ENCODE measurements around the gene TCF25. TPM values are rescaled to one million over a fixed set of nuclear protein-coding genes. Genes with fewer than 3 reads are reported as not detected.

Gene TCF25
- total RNA-seq, 2 donors from 2014 or later, result 166 to 247 TPM

DNA sequence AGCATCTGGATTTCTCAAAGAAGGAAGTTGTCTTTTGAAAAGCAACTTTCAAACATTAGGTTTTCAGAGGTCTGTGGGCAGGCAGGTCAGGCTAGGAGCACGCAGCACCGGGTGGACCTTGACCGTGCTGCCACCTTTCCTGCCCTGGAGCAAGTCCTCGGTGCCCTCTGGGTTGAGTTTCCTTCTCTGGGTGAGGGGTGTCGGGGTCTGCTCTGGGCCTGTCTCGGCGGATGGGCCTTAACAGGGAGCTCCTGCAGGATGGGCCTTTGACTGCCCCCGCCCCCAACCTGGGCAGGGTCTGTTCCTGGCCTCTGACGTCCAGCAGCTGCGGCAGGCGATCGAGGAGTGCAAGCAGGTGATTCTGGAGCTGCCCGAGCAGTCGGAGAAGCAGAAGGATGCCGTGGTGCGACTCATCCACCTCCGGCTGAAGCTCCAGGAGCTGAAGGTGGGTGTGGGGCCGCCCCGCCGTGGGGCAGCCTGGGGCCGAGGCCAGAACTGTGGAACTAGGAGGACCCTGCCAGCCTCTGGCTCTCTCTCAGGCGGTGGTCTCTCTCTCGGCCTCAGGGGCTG is 83.9 kb downstream of the TCF25 start:
- Histone ChIP-seq H3K4me3 (peak overlapping the region; percentile 31), H3K27me3 (replicated peaks; ENCODE audit: insufficient read depth) (no peaks in the 10 kb centered on the region), H3K27ac (no peak overlapping the region), H3K36me3 (peaks cover 22% of the 10 kb centered on the region), H3K4me1 (ENCODE audit: control insufficient read depth in 1 of 2, low read depth in 2 of 2) (no peaks in the 10 kb centered on the region), H3K9me3 (no peaks in the 10 kb centered on the region)
- TF ChIP-seq, protein P1, sequence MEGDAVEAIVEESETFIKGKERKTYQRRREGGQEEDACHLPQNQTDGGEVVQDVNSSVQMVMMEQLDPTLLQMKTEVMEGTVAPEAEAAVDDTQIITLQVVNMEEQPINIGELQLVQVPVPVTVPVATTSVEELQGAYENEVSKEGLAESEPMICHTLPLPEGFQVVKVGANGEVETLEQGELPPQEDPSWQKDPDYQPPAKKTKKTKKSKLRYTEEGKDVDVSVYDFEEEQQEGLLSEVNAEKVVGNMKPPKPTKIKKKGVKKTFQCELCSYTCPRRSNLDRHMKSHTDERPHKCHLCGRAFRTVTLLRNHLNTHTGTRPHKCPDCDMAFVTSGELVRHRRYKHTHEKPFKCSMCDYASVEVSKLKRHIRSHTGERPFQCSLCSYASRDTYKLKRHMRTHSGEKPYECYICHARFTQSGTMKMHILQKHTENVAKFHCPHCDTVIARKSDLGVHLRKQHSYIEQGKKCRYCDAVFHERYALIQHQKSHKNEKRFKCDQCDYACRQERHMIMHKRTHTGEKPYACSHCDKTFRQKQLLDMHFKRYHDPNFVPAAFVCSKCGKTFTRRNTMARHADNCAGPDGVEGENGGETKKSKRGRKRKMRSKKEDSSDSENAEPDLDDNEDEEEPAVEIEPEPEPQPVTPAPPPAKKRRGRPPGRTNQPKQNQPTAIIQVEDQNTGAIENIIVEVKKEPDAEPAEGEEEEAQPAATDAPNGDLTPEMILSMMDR (IDR thresholded peaks at IDR 0.05), result no peak
- DNase-seq (ENCODE audit: low spot score) (no peak), ATAC-seq (ENCODE audit: insufficient number of reproducible peaks, low FRiP score, low read depth) (no peak)

DNA sequence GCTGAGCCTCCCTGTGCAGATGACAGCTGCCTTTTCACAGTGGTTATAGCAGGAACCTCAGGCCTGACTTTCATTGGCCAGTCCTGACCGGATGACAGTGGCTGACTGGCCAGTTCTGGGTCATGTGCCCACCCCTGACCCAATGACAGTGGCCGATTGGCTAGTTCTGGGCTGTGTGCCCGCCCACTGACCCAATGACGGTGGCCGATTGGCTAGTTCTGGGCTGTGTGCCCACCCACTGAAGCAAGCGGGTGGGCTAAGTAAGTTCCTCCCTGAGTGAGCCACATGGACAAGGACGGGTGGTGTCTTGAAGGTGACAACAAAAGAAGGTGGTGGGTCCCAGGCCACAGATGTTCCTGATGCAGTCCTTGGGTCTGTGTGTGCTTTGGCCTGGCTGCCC is 84.7 kb downstream of the TCF25 start:
- TF ChIP-seq, protein P1 (IDR thresholded peaks at IDR 0.05), result no peak
- H3K9me3 ChIP-seq, result no peaks in the 10 kb centered on the region
- H3K36me3 ChIP-seq, result peaks cover 22% of the 10 kb centered on the region
- H3K27ac ChIP-seq, result no peak overlapping the region
- ATAC-seq (ENCODE audit: insufficient number of reproducible peaks, low FRiP score, low read depth), result no peak
- H3K27me3 ChIP-seq (replicated peaks; ENCODE audit: insufficient read depth), result no peaks in the 10 kb centered on the region
- H3K4me1 ChIP-seq (ENCODE audit: control insufficient read depth in 1 of 2, low read depth in 2 of 2), result no peaks in the 10 kb centered on the region
- no peak for DNase-seq (ENCODE audit: low spot score)
- H3K4me3 ChIP-seq, result no peak overlapping the region

DNA sequence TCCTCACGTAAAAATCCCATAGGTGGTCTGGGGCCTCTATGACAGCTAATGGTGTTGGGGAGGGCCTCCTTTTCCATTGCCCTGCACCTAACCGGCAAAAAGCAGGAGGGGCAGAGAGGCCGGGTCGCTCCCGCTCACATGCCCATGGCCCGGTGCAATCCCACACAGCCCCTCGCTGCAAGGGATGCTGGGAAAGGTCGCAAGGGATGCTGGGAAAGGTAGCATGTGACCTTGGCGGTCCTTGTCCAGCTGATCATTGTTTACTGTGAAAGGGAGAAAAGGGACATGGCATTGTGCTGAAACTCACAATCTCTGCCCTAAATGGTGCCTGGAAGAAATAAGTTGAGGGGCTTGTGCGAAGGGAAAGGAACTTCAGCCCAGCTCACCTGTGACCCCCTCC is 85.2 kb downstream of the TCF25 start:
- H3K36me3 ChIP-seq, result peaks cover 22% of the 10 kb centered on the region
- no peaks in the 10 kb centered on the region for H3K9me3 ChIP-seq
- no peaks in the 10 kb centered on the region for H3K4me1 ChIP-seq (ENCODE audit: control insufficient read depth in 1 of 2, low read depth in 2 of 2)
- H3K27me3 ChIP-seq (replicated peaks; ENCODE audit: insufficient read depth), result no peaks in the 10 kb centered on the region
- no peak overlapping the region for H3K27ac ChIP-seq
- DNase-seq (ENCODE audit: low spot score) (no peak), ATAC-seq (ENCODE audit: insufficient number of reproducible peaks, low FRiP score, low read depth) (no peak)
- no peak overlapping the region for H3K4me3 ChIP-seq
- TF ChIP-seq, protein P1 (IDR thresholded peaks at IDR 0.05), result no peak

- H3K9me3 ChIP-seq, result no peaks in the 10 kb centered on the region
- no peak for DNase-seq (ENCODE audit: low spot score)
- H3K36me3 ChIP-seq, result peaks cover 18% of the 10 kb centered on the region
- H3K27me3 ChIP-seq (replicated peaks; ENCODE audit: insufficient read depth), result no peaks in the 10 kb centered on the region
- ATAC-seq (ENCODE audit: insufficient number of reproducible peaks, low FRiP score, low read depth), result no peak
- no peak overlapping the region for H3K4me3 ChIP-seq
- H3K4me1 ChIP-seq (ENCODE audit: control insufficient read depth in 1 of 2, low read depth in 2 of 2), result no peaks in the 10 kb centered on the region
- no peak overlapping the region for H3K27ac ChIP-seq
- TF ChIP-seq, protein P1 (IDR thresholded peaks at IDR 0.05), result no peak
Observed at GRCh38 chr16:89960966-89961365, 87.6 kb downstream of the TCF25 start.

Other genes starting within 250 kb of the TCF25 start
- 10 to 100 TPM; 63.0 to 77.2 TPM for gene CHMP1A, start 215.9 kb upstream of the TCF25 start, total RNA-seq
- 1 to 10 TPM; 3.2 to 3.9 TPM for gene SPATA33, start 215.8 kb upstream of the TCF25 start, total RNA-seq
- 10 to 100 TPM; 20.3 to 35.2 TPM for gene CDK10, start 186.9 kb upstream of the TCF25 start, total RNA-seq
- 10 to 100 TPM; 19.0 to 24.1 TPM for gene SPATA2L, start 171.9 kb upstream of the TCF25 start, total RNA-seq
- gene VPS9D1, start 152.7 kb upstream of the TCF25 start, total RNA-seq, result 10 to 100 TPM in 1 of 2 donors, 1 to 10 TPM in 1; 9.5 to 18.3 TPM
- gene ZNF276, start 152.1 kb upstream of the TCF25 start, total RNA-seq, result 10 to 100 TPM; 25.0 to 34.1 TPM
- gene FANCA, start 56.9 kb upstream of the TCF25 start, total RNA-seq, result 1 to 10 TPM; 2.5 to 3.7 TPM
- 1 to 10 TPM in 1 of 2 donors, not detected in 1; 2.0 TPM for gene SPIRE2, start 45.1 kb upstream of the TCF25 start, total RNA-seq
- 10 to 100 TPM; 13.1 to 19.3 TPM for gene MC1R, start 45.3 kb downstream of the TCF25 start, total RNA-seq
- gene TUBB3, start 49.8 kb downstream of the TCF25 start, total RNA-seq, result 10 to 100 TPM in 1 of 2 donors, 1 to 10 TPM in 1; 4.2 to 18.0 TPM
- 100 to 1,000 TPM in 1 of 2 donors, 10 to 100 TPM in 1; 77.8 to 185 TPM for gene DEF8, start 75.2 kb downstream of the TCF25 start, total RNA-seq
- 10 to 100 TPM in 1 of 2 donors, 1 to 10 TPM in 1; 8.7 to 19.9 TPM for gene DBNDD1, start 145.9 kb downstream of the TCF25 start, total RNA-seq
- gene PRDM7, start 203.7 kb downstream of the TCF25 start, total RNA-seq, result not detected

All from thoracic aorta (tissue), 2 donors.